ENCODE measurements around the gene MTX1. TPM values are rescaled to one million over a fixed set of nuclear protein-coding genes. Genes with fewer than 3 reads are reported as not detected.
"Not testable (repeated sequence)": the region's sequence is repeated elsewhere in the genome, so short reads cannot be mapped to it uniquely, and the experiment has no call there.

MTX1 gene
- polyA plus RNA-seq, 1 experiment = 44.6 TPM

- DNase-seq (ENCODE audit: low read depth, low spot score) = no peak
- POLR2A ChIA-PET = interaction anchor here (1.0 to 1.8 kb wide), 3 partner anchors 17 to 28 kb away, joined by 3 to 9 read pairs (median 4); partner anchors contain the start of genes ENTREP3 and THBS3
- Histone ChIP-seq H3K27ac (ENCODE audit: low read depth, low read length) (peak overlapping the region; percentile 96), H3K27me3 (ENCODE audit: control insufficient read depth, insufficient read depth, low read length) (no peaks in the 10 kb centered on the region), H3K9me3 (ENCODE audit: control insufficient read depth, insufficient read depth, low read length) (no peaks in the 10 kb centered on the region), H3K4me3 (ENCODE audit: low read depth, low read length) (peak overlapping the region; percentile 71)
- CTCF ChIA-PET = interaction anchor here (0.5 to 3.4 kb wide), 9 partner anchors 15 to 422 kb away, joined by 3 to 13 read pairs (median 5); partner anchors contain the start of genes KRTCAP2, MTX1 and THBS3
- no peak for TF ChIP-seq CTCF (IDR thresholded peaks at IDR 0.05; ENCODE audit: low read depth, low read length)
Observed at GRCh38 chr1:155226910-155227260, 18.4 kb downstream of the MTX1 start.

GRCh38 chr1:155227261-155228095 lies 19.0 kb downstream of the MTX1 start:
- peak overlapping the region; percentile 96 for H3K27ac ChIP-seq (ENCODE audit: low read depth, low read length)

GRCh38 chr1:155228096-155228427 lies 19.6 kb downstream of the MTX1 start:
- TF ChIP-seq CTCF (IDR thresholded peaks at IDR 0.05; ENCODE audit: low read depth, low read length) = no peak
- Histone ChIP-seq H3K4me3 (ENCODE audit: low read depth, low read length) (peak overlapping the region; percentile 53), H3K27me3 (ENCODE audit: control insufficient read depth, insufficient read depth, low read length) (no peaks in the 10 kb centered on the region), H3K9me3 (ENCODE audit: control insufficient read depth, insufficient read depth, low read length) (no peaks in the 10 kb centered on the region), H3K27ac (ENCODE audit: low read depth, low read length) (peak overlapping the region; percentile 40)
- POLR2A ChIA-PET = interaction anchor here (1.8 kb wide), 1 partner anchor 21 kb away, joined by 9 read pairs; the partner anchor contains the start of gene THBS3
- CTCF ChIA-PET = interaction anchor here (1.0 to 2.6 kb wide), 4 partner anchors 21 to 56 kb away, joined by 3 to 12 read pairs (median 6); partner anchors contain the start of gene KRTCAP2
- DNase-seq (ENCODE audit: low read depth, low spot score) = no peak

More at GRCh38 chr1:155227261-155228095, 19.0 kb downstream of the MTX1 start:
- ChIA-PET POLR2A (interaction anchor here (1.0 to 1.8 kb wide), 3 partner anchors 18 to 28 kb away, joined by 3 to 9 read pairs (median 4); partner anchors contain the start of genes ENTREP3 and THBS3), CTCF (interaction anchor here (0.7 to 3.4 kb wide), 11 partner anchors 14 to 55 kb away, joined by 3 to 13 read pairs (median 5); partner anchors contain the start of genes KRTCAP2, MTX1 and THBS3)
- Histone ChIP-seq H3K4me3 (ENCODE audit: low read depth, low read length) (peak overlapping the region; percentile 71), H3K9me3 (ENCODE audit: control insufficient read depth, insufficient read depth, low read length) (no peaks in the 10 kb centered on the region), H3K27me3 (ENCODE audit: control insufficient read depth, insufficient read depth, low read length) (no peaks in the 10 kb centered on the region)
- peak; percentile 98 for DNase-seq (ENCODE audit: low read depth, low spot score)
- TF ChIP-seq CTCF (IDR thresholded peaks at IDR 0.05; ENCODE audit: low read depth, low read length) = no peak; the same call in 1 of the 2 replicates

GRCh38 chr1:155231302-155231701 lies 22.8 kb downstream of the MTX1 start:
- H3K9me3 ChIP-seq (ENCODE audit: control insufficient read depth, insufficient read depth, low read length); POLR2A ChIA-PET; H3K27me3 ChIP-seq (ENCODE audit: control insufficient read depth, insufficient read depth, low read length); H3K27ac ChIP-seq (ENCODE audit: low read depth, low read length); H3K4me3 ChIP-seq (ENCODE audit: low read depth, low read length); DNase-seq (ENCODE audit: low read depth, low spot score): not testable (repeated sequence)
- CTCF ChIA-PET = interaction anchor here (1.1 to 1.5 kb wide), 2 partner anchors 12 to 24 kb away, joined by 3 to 4 read pairs; no protein-coding TSS in a partner anchor

GRCh38 chr1:155232001-155232978 lies 23.8 kb downstream of the MTX1 start:
- POLR2A ChIA-PET = not testable (repeated sequence)

GRCh38 chr1:155233502-155233901 lies 25.0 kb downstream of the MTX1 start:
- H3K9me3 ChIP-seq (ENCODE audit: control insufficient read depth, insufficient read depth, low read length); H3K4me3 ChIP-seq (ENCODE audit: low read depth, low read length); POLR2A ChIA-PET; DNase-seq (ENCODE audit: low read depth, low spot score); H3K27ac ChIP-seq (ENCODE audit: low read depth, low read length); H3K27me3 ChIP-seq (ENCODE audit: control insufficient read depth, insufficient read depth, low read length); CTCF ChIA-PET: not testable (repeated sequence)

More at GRCh38 chr1:155232001-155232978, 23.8 kb downstream of the MTX1 start:
- CTCF ChIA-PET = interaction anchor here (1.1 to 1.5 kb wide), 3 partner anchors 11 to 25 kb away, joined by 3 to 6 read pairs (median 4); no protein-coding TSS in a partner anchor
- H3K4me3 ChIP-seq (ENCODE audit: low read depth, low read length); H3K27me3 ChIP-seq (ENCODE audit: control insufficient read depth, insufficient read depth, low read length); DNase-seq (ENCODE audit: low read depth, low spot score); H3K9me3 ChIP-seq (ENCODE audit: control insufficient read depth, insufficient read depth, low read length): not testable (repeated sequence)
- H3K27ac ChIP-seq (ENCODE audit: low read depth, low read length) = peak overlapping the region; percentile 3

GRCh38 chr1:155235375-155235774 lies 26.9 kb downstream of the MTX1 start:
- DNase-seq (ENCODE audit: low read depth, low spot score); H3K27me3 ChIP-seq (ENCODE audit: control insufficient read depth, insufficient read depth, low read length); H3K9me3 ChIP-seq (ENCODE audit: control insufficient read depth, insufficient read depth, low read length); CTCF ChIA-PET; H3K27ac ChIP-seq (ENCODE audit: low read depth, low read length); H3K4me3 ChIP-seq (ENCODE audit: low read depth, low read length); POLR2A ChIA-PET: not testable (repeated sequence)

Data from AG04450 (cell line).